Ovary (tissue), 9 donors: ENCODE data around the gene ST3GAL4. TPM values are rescaled to one million over a fixed set of nuclear protein-coding genes. Genes with fewer than 3 reads are reported as not detected.
"Not testable (repeated sequence)": the region's sequence is repeated elsewhere in the genome, so short reads cannot be mapped to it uniquely, and the experiment has no call there.

Experiments used
- DNase-seq, 5 donors: peaks; one replicate each; pipeline ENCODE4 v3.0.0-alpha.2; 2019 to 2020
- H3K27ac ChIP-seq, 2 donors: fragments of 200-600 bp; one replicate each; pipeline versions ENCODE4 v1.5.1 to v1.8.0; 2019 to 2022
- H3K27me3 ChIP-seq: fragments of 200-600 bp; one replicate; pipeline ENCODE4 v1.8.0; 2022
- H3K36me3 ChIP-seq: fragments of 200-600 bp; sonication (generic); one replicate; pipeline ENCODE4 v1.5.1; 2019
- H3K4me1 ChIP-seq: one replicate; pipeline ENCODE4 v1.8.1; 2013; ENCODE audit warnings: mild to moderate bottlenecking, moderate library complexity; ENCODE audit not compliant: insufficient read depth
- H3K4me3 ChIP-seq: fragments of 200-600 bp; sonication (generic); one replicate; pipeline ENCODE4 v1.5.1; 2017
- H3K9me3 ChIP-seq, 2 donors: fragments of 200-600 bp in 1 of 2; sonication (generic) in 1 of 2; one replicate each; pipeline versions ENCODE4 v1.5.1 to v1.8.1; 2013 to 2019; ENCODE audit warnings: mild to moderate bottlenecking in 1 of 2, moderate library complexity in 1 of 2
- EP300 ChIP-seq: sonication (generic); formaldehyde crosslinking; IDR thresholded peaks from one replicate; pipeline ENCODE4 v1.6.1; 2017; ENCODE audit warnings: antibody characterized with exemption
- POLR2A ChIP-seq: fragments of 450-650 bp; IDR thresholded peaks from one replicate; pipeline ENCODE4 v1.6.1; 2017; ENCODE audit warnings: antibody characterized with exemption, mild to moderate bottlenecking, moderate library complexity
- WGBS, 3 donors: extraction: QIAGEN DNeasy Blood & Tissue Kit in 1 of 3; methylation state at CpG; one replicate each; pipeline versions ENCODE4 v1.1.5 to v1.1.7; 2013 to 2017; 5-methylcytosine and 5-hydroxymethylcytosine counted together
- intact Hi-C, 4 donors: fragments of 100-400 bp; cut with DNase I; formaldehyde crosslinking; loops; one replicate each; pipeline versions ENCODE4 v1.11.0 to v1.15.1; 2022 to 2023
- polyA plus RNA-seq, 2 donors: library from polyadenylated mRNA; stranded (reverse); fragments of 200-250 nt in 1 of 2; fragments of 350-450 nt in 1 of 2; fragmentation: Illumina TruSeq in 1 of 2; extraction: RNeasy Lipid Tissue Mini Kit (QIAGEN cat#74804) in 1 of 2; gene quantifications; one replicate each; pipeline ENCODE4 v1.2.3, GENCODE V29; 2013 to 2014
- total RNA-seq, 7 donors: library from RNA; depleted of rRNA in 2 of 7; stranded (reverse); fragments of >200 nt in 2 of 7; fragmentation: NEBNext Ultra II Directional in 3 of 7; extraction: Animal tissue kit (Norgen Biotek cat#: 25700) in 3 of 7; gene quantifications; one replicate each; pipeline versions ENCODE4 v1.1.0 to v1.2.4, GENCODE V29; 2016 to 2023
- TF ChIP-seq, protein P1 (sequence below), 3 donors: fragments of 450-650 bp in 2 of 3; fragments of 200-600 bp in 1 of 3; IDR thresholded peaks; one replicate each; pipeline versions ENCODE4 v1.5.1 to v1.8.0; 2016 to 2022; ENCODE audit warnings: antibody characterized with exemption in 3 of 3, mild to moderate bottlenecking in 1 of 3
- donor health status: DM: no; HTN: no; CAD: no; lungs with moderate emphysema.
- donor health status: DM: no; HTN: no; CAD: no.
- donor health status: Bipolar disorder and iron deficiency.
- donor health status: DM: yes; HTN: yes; CAD: no.
- donor health status: DM: no; HTN: no; CAD: no.
- donor health status: DM: yes; HTN: yes; CAD: no.

Gene ST3GAL4
- total and polyA plus RNA-seq, 9 donors: 75.8 to 300 (median 120) TPM

- TF ChIP-seq, protein P1, sequence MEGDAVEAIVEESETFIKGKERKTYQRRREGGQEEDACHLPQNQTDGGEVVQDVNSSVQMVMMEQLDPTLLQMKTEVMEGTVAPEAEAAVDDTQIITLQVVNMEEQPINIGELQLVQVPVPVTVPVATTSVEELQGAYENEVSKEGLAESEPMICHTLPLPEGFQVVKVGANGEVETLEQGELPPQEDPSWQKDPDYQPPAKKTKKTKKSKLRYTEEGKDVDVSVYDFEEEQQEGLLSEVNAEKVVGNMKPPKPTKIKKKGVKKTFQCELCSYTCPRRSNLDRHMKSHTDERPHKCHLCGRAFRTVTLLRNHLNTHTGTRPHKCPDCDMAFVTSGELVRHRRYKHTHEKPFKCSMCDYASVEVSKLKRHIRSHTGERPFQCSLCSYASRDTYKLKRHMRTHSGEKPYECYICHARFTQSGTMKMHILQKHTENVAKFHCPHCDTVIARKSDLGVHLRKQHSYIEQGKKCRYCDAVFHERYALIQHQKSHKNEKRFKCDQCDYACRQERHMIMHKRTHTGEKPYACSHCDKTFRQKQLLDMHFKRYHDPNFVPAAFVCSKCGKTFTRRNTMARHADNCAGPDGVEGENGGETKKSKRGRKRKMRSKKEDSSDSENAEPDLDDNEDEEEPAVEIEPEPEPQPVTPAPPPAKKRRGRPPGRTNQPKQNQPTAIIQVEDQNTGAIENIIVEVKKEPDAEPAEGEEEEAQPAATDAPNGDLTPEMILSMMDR (IDR thresholded peaks at IDR 0.05): no peak
- TF ChIP-seq POLR2A (no peak), EP300 (no peak)
- Histone ChIP-seq H3K4me1 (peaks cover 44% of the 10 kb centered on the region), H3K27me3 (no peaks in the 10 kb centered on the region), H3K27ac (peak overlapping the region in 1 of 2 donors; percentile 44), H3K36me3 (no peaks in the 10 kb centered on the region), H3K9me3 (no peaks in the 10 kb centered on the region), H3K4me3 (no peak overlapping the region)
- intact Hi-C loops: loop anchor here in 1 of 4 donors (5.0 kb wide), 1 partner anchor 37 kb away; the partner anchor contains the start of gene ST3GAL4
- WGBS, 3 donors: 71 to 92% (median 89%) methylated on average over 3 of the region's 3 CpGs
- peak in 1 of 5 donors; percentile 29 for DNase-seq
Observed at GRCh38 chr11:126394036-126394435, 38.5 kb downstream of the ST3GAL4 start.

DNA sequence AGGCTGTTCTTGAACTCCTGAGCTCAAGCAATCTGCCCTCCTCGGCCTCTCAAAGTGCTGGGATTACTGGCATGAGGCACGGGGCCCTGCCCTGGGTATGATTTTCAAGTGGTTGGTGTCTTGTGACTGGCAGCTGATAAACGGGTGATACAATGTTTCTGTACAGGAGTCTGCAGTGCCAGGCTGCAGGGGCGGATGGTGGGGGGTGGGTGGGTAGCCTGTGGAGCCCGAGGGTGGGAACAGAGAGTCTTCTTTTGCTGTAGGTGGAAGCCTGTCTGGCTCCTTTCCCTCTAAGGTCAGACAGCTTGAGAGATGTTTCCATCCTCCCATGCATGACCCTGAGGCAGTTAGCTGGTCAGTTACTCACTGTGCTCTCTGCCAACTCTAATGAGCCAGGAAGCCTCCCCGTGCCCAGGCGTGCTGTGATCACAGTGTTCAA lies 39.2 kb downstream of the ST3GAL4 start:
- not testable (repeated sequence) for H3K9me3 ChIP-seq, H3K36me3 ChIP-seq, H3K4me3 ChIP-seq, H3K27me3 ChIP-seq
- DNase-seq: peak in 1 of 5 donors; percentile 33
- peaks cover 44% of the 10 kb centered on the region for H3K4me1 ChIP-seq
- peak overlapping the region in 1 of 2 donors; percentile 44 for H3K27ac ChIP-seq
- intact Hi-C loops: loop anchor here in 1 of 4 donors (5.0 kb wide), 1 partner anchor 37 kb away; the partner anchor contains the start of gene ST3GAL4
- 17 to 37% (median 22%) methylated on average over 6 to 7 of the region's 7 CpGs for WGBS, 3 donors

- WGBS, 3 donors: 20 to 25% (median 21%) methylated on average over 9 to 10 of the region's 13 CpGs
- peak overlapping the region; percentile 12 to 70 for H3K27ac ChIP-seq
Observed at GRCh38 chr11:126395784-126396183, 40.3 kb downstream of the ST3GAL4 start.

GRCh38 chr11:126396266-126396665 lies 40.8 kb downstream of the ST3GAL4 start:
- peak in 1 of 5 donors; percentile 42 for DNase-seq
- WGBS, 3 donors: 48 to 61% (median 58%) methylated on average over 15 of the region's 15 CpGs
- intact Hi-C loops, H3K36me3 ChIP-seq, H3K4me3 ChIP-seq, H3K9me3 ChIP-seq, H3K27me3 ChIP-seq: not testable (repeated sequence)
- peak overlapping the region in 1 of 2 donors; percentile 28 for H3K27ac ChIP-seq
- H3K4me1 ChIP-seq: peaks cover 45% of the 10 kb centered on the region

More at GRCh38 chr11:126395784-126396183, 40.3 kb downstream of the ST3GAL4 start:
- peaks cover 47% of the 10 kb centered on the region for H3K4me1 ChIP-seq
- peak; percentile 31 for TF ChIP-seq EP300
- intact Hi-C loops, H3K27me3 ChIP-seq, H3K36me3 ChIP-seq, H3K4me3 ChIP-seq, H3K9me3 ChIP-seq: not testable (repeated sequence)
- peak; percentile 60 to 91 (median 69) for DNase-seq

DNA sequence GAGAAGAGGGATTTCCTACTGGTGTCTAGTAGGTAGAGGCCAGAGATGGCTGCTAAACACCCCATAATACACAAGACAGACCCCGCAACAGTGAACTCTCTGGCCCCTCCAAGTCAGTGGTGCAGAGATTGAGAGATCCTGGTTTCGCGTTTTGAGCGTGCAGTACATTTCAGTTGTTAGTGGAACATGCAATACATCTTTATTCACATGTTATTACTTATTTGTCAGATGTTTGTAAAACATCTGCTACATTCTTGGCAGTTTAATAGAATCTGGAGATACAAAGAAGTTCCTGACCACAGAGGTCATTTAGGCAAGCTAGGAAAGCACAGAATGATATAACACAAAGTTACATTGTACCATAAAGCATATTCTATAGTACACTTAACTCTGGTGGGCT lies 41.5 kb downstream of the ST3GAL4 start:
- TF ChIP-seq EP300: no peak
- TF ChIP-seq, protein P1 (IDR thresholded peaks at IDR 0.05): no peak
- no peak for TF ChIP-seq POLR2A
- WGBS, 3 donors: 18 to 44% (median 28%) methylated on average over 4 of the region's 4 CpGs
- Histone ChIP-seq H3K27ac (peak overlapping the region in 1 of 2 donors; percentile 0), H3K36me3 (no peaks in the 10 kb centered on the region), H3K4me1 (peaks cover 43% of the 10 kb centered on the region), H3K4me3 (no peak overlapping the region), H3K27me3 (no peaks in the 10 kb centered on the region), H3K9me3 (no peaks in the 10 kb centered on the region)
- intact Hi-C loops: no loop called here
- DNase-seq: peak in 1 of 5 donors; percentile 8

GRCh38 chr11:126398296-126398695 lies 42.8 kb downstream of the ST3GAL4 start:
- 86 to 95% (median 89%) methylated on average over 4 of the region's 4 CpGs for WGBS, 3 donors
- DNase-seq: no peak
- Histone ChIP-seq H3K4me1 (peaks cover 42% of the 10 kb centered on the region), H3K36me3 (no peaks in the 10 kb centered on the region), H3K27ac (no peak overlapping the region), H3K9me3 (no peaks in the 10 kb centered on the region), H3K27me3 (no peaks in the 10 kb centered on the region), H3K4me3 (no peak overlapping the region)
- TF ChIP-seq, protein P1 (IDR thresholded peaks at IDR 0.05): no peak
- TF ChIP-seq EP300 (no peak), POLR2A (no peak)
- intact Hi-C loops: no loop called here
